Retinal pigment epithelial cell (primary cell): ENCODE measurements around the gene CAPG.

ENCODE experiments used
- DNase-seq: peaks from one replicate; pipeline ENCODE4 v3.0.0-alpha.2; 2010; ENCODE audit warnings: low read depth
- H3K4me3 ChIP-seq: 2 replicates; pipeline ENCODE4 v1.5.1; 2011; ENCODE audit warnings: mild to moderate bottlenecking, low read length, control low read depth, moderate library complexity
- TF ChIP-seq, protein P1 (sequence below): conservative IDR thresholded peaks from 2 replicates; pipeline ENCODE4 v1.5.1; 2011; ENCODE audit warnings: low read depth, low read length, control low read depth, inconsistent platforms

The CAPG gene

DNA sequence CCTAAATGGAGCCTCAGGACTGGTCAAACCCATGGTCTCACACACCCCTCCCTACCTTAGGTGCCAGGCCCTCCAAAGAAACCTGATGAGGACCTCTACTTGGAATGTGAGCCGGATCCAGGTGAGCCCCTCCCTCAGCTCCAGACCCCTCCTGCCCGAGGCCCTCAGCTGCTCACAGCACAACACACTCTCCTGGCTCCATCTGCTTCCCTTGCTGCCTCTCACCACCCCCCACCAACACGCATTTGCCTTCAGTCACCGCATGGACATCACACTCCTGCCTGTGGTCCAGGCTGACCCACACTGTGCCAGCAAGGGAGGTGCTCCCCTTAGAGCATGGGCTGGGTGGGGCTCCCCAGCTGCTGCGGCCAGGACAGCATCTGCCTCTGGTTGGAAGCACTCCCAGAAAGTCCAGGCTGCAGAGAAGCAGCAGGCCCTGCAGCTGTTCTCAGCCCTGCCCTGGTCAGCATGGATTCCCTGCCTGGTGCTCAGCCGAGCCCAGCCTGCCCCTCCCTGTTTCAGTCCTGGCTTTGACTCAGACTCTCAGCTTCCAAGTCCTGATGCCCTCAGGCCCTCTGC, 23.4 kb upstream of the CAPG start:
- no peak overlapping the region for H3K4me3 ChIP-seq
- TF ChIP-seq, protein P1, sequence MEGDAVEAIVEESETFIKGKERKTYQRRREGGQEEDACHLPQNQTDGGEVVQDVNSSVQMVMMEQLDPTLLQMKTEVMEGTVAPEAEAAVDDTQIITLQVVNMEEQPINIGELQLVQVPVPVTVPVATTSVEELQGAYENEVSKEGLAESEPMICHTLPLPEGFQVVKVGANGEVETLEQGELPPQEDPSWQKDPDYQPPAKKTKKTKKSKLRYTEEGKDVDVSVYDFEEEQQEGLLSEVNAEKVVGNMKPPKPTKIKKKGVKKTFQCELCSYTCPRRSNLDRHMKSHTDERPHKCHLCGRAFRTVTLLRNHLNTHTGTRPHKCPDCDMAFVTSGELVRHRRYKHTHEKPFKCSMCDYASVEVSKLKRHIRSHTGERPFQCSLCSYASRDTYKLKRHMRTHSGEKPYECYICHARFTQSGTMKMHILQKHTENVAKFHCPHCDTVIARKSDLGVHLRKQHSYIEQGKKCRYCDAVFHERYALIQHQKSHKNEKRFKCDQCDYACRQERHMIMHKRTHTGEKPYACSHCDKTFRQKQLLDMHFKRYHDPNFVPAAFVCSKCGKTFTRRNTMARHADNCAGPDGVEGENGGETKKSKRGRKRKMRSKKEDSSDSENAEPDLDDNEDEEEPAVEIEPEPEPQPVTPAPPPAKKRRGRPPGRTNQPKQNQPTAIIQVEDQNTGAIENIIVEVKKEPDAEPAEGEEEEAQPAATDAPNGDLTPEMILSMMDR = no peak
- no peak for DNase-seq

GRCh38 chr2:85431570-85432205, 21.5 kb upstream of the CAPG start:
- DNase-seq = no peak
- no peak overlapping the region for H3K4me3 ChIP-seq
- TF ChIP-seq, protein P1 = no peak

DNA sequence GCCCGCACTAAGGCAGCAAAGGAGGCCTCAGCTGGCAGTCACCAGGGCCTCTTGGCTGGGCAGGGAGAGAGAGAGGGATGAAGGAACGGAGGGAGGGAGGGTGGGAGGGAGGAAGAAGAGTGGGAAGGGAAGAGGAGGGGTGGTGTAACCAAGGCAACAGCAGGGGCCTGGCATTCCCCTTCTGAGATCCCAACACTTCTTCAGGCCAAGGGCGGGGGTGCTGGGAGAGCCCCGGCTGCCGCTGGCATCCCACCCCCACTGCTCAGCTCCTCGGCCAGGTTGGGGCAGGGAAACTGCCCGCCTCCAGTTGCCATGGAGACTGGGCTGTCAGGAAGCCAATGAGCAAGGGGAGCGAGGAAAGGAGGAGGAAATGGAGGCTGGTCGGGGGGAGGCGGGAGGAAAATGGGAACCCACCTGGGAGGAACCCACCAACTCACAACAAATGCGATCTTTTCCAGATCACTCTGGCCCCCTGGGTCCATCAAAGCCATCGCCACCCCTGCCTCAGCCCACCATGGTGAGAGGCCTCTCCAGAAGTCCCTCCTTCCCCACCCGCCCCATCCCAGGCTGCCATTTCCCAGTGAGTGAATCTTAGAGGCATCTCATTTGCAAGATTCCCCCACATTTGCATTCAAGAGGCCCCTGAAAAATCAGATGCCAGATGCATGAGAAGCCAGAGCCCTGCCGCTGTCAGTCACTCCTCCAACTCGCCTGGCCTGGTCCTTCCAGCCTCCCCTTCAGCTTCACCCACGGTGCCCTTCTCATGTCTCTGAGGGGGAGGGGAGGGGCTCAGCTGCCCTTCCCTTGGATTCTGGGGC, 20.8 kb upstream of the CAPG start:
- no peak overlapping the region for H3K4me3 ChIP-seq
- TF ChIP-seq, protein P1 = no peak
- no peak for DNase-seq

GRCh38 chr2:85429924-85430289, 19.7 kb upstream of the CAPG start:
- DNase-seq = no peak
- H3K4me3 ChIP-seq = no peak overlapping the region
- TF ChIP-seq, protein P1 = no peak

- TF ChIP-seq, protein P1 = no peak
- H3K4me3 ChIP-seq = no peak overlapping the region
Measured at GRCh38 chr2:85429213-85429923, 19.2 kb upstream of the CAPG start.

GRCh38 chr2:85428343-85428881, 18.2 kb upstream of the CAPG start:
- DNase-seq = no peak
- TF ChIP-seq, protein P1 = no peak
- no peak overlapping the region for H3K4me3 ChIP-seq

More at GRCh38 chr2:85429213-85429923, 19.2 kb upstream of the CAPG start:
- DNase-seq = no peak
